Hepatocyte (in vitro differentiated cells): ENCODE data around the gene ENTHD1. TPM values are rescaled to one million over a fixed set of nuclear protein-coding genes. Genes with fewer than 3 reads are reported as not detected.

ENCODE experiments used
- DNase-seq: peaks from one replicate; pipeline ENCODE4 v3.0.0-alpha.2; 2016; ENCODE audit warnings: low spot score
- H2AFZ ChIP-seq: fragments of 200-600 bp; sonication (generic); 2 replicates; pipeline ENCODE4 v1.6.0; 2016; ENCODE audit warnings: antibody characterized with exemption, mild to moderate bottlenecking
- H3K27ac ChIP-seq: fragments of 200-600 bp; sonication (generic); 2 replicates; pipeline ENCODE4 v1.5.1; 2016; ENCODE audit warnings: mild to moderate bottlenecking
- H3K27me3 ChIP-seq: fragments of 200-600 bp; sonication (generic); 2 replicates; pipeline ENCODE4 v1.6.1; 2016
- H3K36me3 ChIP-seq: fragments of 200-600 bp; sonication (generic); replicated peaks from 2 replicates; pipeline ENCODE4 v1.5.1; 2016; ENCODE audit warnings: low read depth; ENCODE audit not compliant: insufficient read depth
- H3K4me1 ChIP-seq: fragments of 200-600 bp; sonication (generic); 2 replicates; pipeline ENCODE4 v1.5.1; 2016; ENCODE audit warnings: mild to moderate bottlenecking, moderate library complexity; ENCODE audit not compliant: insufficient read depth
- H3K4me2 ChIP-seq: fragments of 200-600 bp; sonication (generic); 2 replicates; pipeline ENCODE4 v1.6.0; 2016
- H3K4me3 ChIP-seq: fragments of 200-600 bp; sonication (generic); 2 replicates; pipeline ENCODE4 v1.5.1; 2016; ENCODE audit warnings: mild to moderate bottlenecking
- H3K79me2 ChIP-seq: fragments of 200-600 bp; sonication (generic); 2 replicates; pipeline ENCODE4 v1.6.0; 2017; ENCODE audit warnings: mild to moderate bottlenecking
- H3K9me2 ChIP-seq: fragments of 200-600 bp; sonication (generic); replicated peaks from 2 replicates; pipeline ENCODE4 v1.6.0; 2017; ENCODE audit warnings: mild to moderate bottlenecking; ENCODE audit not compliant: insufficient read depth
- H3K9me3 ChIP-seq: fragments of 200-600 bp; sonication (generic); 2 replicates; pipeline ENCODE4 v1.5.1; 2016; ENCODE audit warnings: low read depth, mild to moderate bottlenecking
- H4K20me1 ChIP-seq: fragments of 200-600 bp; sonication (generic); 2 replicates; pipeline ENCODE4 v1.6.0; 2016; ENCODE audit warnings: mild to moderate bottlenecking; ENCODE audit not compliant: insufficient read depth, poor library complexity, severe bottlenecking
- EZH2 ChIP-seq: fragments of 200-600 bp; sonication (generic); IDR thresholded peaks from 2 replicates; pipeline ENCODE4 v1.6.1; 2016; ENCODE audit warnings: antibody characterized with exemption, mild to moderate bottlenecking, borderline replicate concordance
- EZH2phosphoT487 ChIP-seq: fragments of 200-600 bp; sonication (generic); IDR thresholded peaks from one replicate; pipeline ENCODE4 v1.6.1; 2018; ENCODE audit warnings: antibody characterized with exemption, mild to moderate bottlenecking, low read depth, moderate library complexity; ENCODE audit not compliant: unreplicated experiment, severe bottlenecking
- WGBS: methylation state at CpG from one replicate; pipeline ENCODE4 v1.1.6; 2016; ENCODE audit warnings: low lambda C conversion rate; ENCODE audit errors: missing lambda C conversion rate; 5-methylcytosine and 5-hydroxymethylcytosine counted together
- polyA plus RNA-seq: library from polyadenylated mRNA; unstranded; fragments of >200 nt; fragmentation: Nextera tagmentation; extraction: Ambion mirVana; gene quantifications from 2 replicates; pipeline ENCODE4 v1.2.1, GENCODE V29; 2016
- total RNA-seq: library from RNA; depleted of rRNA; stranded (reverse); fragments of >200 nt; gene quantifications from 2 replicates; pipeline ENCODE4 v1.2.3, GENCODE V29; 2014
- TF ChIP-seq, protein P1 (sequence below): fragments of 200-600 bp; sonication (generic); IDR thresholded peaks from 2 replicates; pipeline ENCODE4 v1.5.1; 2016; ENCODE audit warnings: antibody characterized with exemption, mild to moderate bottlenecking; ENCODE audit not compliant: poor library complexity

Gene ENTHD1
- total and polyA plus RNA-seq, 2 experiments from 2014 or later: not detected

DNA sequence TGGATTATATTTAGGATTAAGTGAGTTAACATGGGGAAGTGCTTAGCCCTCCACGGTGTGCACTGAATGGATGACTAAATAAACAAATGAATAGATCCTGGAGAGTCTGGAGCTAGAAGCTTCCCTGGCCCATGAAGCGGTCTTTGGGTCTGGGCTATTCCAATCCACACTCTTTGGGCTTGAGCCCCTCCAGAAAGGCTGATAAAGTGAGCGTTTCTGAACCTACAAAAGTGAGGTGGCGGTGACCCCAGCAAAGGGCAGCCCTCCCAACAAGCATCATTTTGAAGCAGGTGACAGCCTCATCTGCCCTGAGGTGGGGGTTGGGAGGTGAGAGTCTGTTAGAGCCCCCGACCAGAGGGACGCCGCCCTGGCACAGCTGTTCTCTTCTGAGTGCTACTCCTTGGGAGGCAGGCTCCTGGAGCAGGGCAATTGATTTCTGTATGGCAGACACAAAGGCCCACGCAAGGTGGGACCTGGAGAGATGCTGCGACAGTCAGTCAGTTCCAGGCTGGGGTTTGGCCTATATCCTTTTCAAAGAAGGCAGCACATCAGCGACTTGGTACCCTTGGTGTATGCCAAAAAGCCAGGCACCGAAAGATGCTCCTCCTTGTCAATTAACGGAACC lies 165.2 kb downstream of the ENTHD1 start:
- Histone ChIP-seq H3K4me3 (no peak overlapping the region), H4K20me1 (no peaks in the 10 kb centered on the region), H3K36me3 (no peaks in the 10 kb centered on the region), H3K27ac (no peak overlapping the region), H3K79me2 (no peaks in the 10 kb centered on the region), H3K9me2 (no peaks in the 10 kb centered on the region), H3K27me3 (no peaks in the 10 kb centered on the region), H2AFZ (no peak overlapping the region), H3K9me3 (no peaks in the 10 kb centered on the region), H3K4me2 (no peak overlapping the region), H3K4me1 (peaks cover 7% of the 10 kb centered on the region)
- 89% methylated on average over 12 of the region's 12 CpGs for WGBS
- TF ChIP-seq EZH2phosphoT487: no peak
- TF ChIP-seq, protein P1, sequence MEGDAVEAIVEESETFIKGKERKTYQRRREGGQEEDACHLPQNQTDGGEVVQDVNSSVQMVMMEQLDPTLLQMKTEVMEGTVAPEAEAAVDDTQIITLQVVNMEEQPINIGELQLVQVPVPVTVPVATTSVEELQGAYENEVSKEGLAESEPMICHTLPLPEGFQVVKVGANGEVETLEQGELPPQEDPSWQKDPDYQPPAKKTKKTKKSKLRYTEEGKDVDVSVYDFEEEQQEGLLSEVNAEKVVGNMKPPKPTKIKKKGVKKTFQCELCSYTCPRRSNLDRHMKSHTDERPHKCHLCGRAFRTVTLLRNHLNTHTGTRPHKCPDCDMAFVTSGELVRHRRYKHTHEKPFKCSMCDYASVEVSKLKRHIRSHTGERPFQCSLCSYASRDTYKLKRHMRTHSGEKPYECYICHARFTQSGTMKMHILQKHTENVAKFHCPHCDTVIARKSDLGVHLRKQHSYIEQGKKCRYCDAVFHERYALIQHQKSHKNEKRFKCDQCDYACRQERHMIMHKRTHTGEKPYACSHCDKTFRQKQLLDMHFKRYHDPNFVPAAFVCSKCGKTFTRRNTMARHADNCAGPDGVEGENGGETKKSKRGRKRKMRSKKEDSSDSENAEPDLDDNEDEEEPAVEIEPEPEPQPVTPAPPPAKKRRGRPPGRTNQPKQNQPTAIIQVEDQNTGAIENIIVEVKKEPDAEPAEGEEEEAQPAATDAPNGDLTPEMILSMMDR: no peak
- TF ChIP-seq EZH2: no peak
- no peak for DNase-seq

DNA sequence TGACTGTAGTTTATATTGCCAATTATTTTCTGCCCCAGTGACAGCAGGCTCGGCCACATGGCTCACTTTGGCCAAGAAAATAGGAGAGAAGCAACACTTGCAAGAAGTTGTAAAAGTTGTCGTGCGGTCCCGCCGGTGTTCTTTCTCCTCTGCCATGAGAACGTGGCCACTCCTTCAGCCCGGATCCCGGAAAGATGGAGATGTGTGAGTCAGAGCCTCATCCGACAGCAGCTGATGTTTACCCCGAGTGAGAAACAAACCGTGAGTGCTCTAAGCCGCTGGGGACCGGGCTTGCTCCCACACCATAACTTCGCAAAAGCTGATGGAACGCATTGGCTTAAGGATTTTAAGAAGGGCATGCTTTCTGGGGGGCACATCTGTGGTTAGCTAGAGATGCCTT lies 166.0 kb downstream of the ENTHD1 start:
- Histone ChIP-seq H3K9me3 (no peaks in the 10 kb centered on the region), H4K20me1 (no peaks in the 10 kb centered on the region), H3K27me3 (no peaks in the 10 kb centered on the region), H3K4me1 (peaks cover 7% of the 10 kb centered on the region), H3K79me2 (no peaks in the 10 kb centered on the region), H3K9me2 (no peaks in the 10 kb centered on the region), H3K4me2 (no peak overlapping the region), H3K4me3 (no peak overlapping the region), H3K36me3 (no peaks in the 10 kb centered on the region), H3K27ac (no peak overlapping the region), H2AFZ (no peak overlapping the region)
- TF ChIP-seq EZH2phosphoT487 (no peak), EZH2 (no peak)
- TF ChIP-seq, protein P1: no peak
- DNase-seq: peak; percentile 63
- 62% methylated on average over 15 of the region's 15 CpGs for WGBS

DNA sequence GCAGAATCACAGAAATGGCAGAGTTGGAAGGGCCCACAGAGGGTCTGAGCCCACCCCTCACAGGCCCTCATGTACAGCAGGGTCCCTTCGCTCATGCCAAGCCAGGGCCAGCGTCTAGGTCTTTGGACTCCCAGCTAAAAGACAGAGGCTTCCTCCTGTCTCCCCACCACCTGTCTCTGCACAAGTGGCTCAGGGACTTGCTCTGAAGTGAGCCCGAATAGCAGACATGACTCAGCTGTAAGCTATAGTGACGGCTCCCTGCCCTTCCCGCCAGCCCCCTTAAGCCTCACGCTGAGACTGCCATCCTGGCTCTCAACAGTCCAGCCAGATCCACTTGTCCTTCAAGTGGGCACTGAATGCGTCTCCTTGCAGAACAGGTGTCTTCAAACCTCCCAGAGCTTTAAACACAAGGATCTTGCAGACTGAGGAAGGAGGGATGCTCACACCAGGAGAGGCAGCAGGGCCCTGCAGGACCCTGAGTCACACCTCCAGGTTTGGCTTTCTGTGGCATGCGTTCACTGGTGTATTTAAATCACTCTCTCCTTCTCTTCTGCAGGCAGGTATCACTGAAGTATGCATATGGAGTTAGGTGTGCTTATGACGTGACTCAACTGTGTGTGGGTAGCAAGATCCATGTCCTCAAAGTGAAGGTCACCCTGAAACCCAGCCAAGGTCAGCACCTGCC lies 168.1 kb downstream of the ENTHD1 start:
- Histone ChIP-seq H3K36me3 (no peaks in the 10 kb centered on the region), H3K4me2 (no peak overlapping the region), H3K9me2 (no peaks in the 10 kb centered on the region), H2AFZ (no peak overlapping the region), H3K79me2 (no peaks in the 10 kb centered on the region), H3K4me1 (peaks cover 7% of the 10 kb centered on the region), H3K27ac (no peak overlapping the region), H3K4me3 (no peak overlapping the region), H3K9me3 (no peaks in the 10 kb centered on the region), H3K27me3 (no peaks in the 10 kb centered on the region), H4K20me1 (no peaks in the 10 kb centered on the region)
- 89% methylated on average over 9 of the region's 9 CpGs for WGBS
- no peak for DNase-seq
- no peak for TF ChIP-seq EZH2phosphoT487
- no peak for TF ChIP-seq EZH2
- TF ChIP-seq, protein P1: no peak
